Pulmonary artery endothelial cell (primary cell): ENCODE results near the gene AMN. TPM values are rescaled to one million over a fixed set of nuclear protein-coding genes. Genes with fewer than 3 reads are reported as not detected.
"Not testable (repeated sequence)": the region's sequence is repeated elsewhere in the genome, so short reads cannot be mapped to it uniquely, and the experiment has no call there.

Experiments used
- DNase-seq: peaks from one replicate; pipeline ENCODE4 v3.0.0-alpha.2; 2011; ENCODE audit warnings: low read depth, low spot score
- total RNA-seq: library from RNA; depleted of rRNA; stranded (reverse); fragments of >200 nt; gene quantifications from 2 replicates; pipeline ENCODE4 v1.2.3, GENCODE V29; 2014

The AMN gene
- total RNA-seq: 0.13 TPM in 1 of 2 replicates, not detected in the other

DNA sequence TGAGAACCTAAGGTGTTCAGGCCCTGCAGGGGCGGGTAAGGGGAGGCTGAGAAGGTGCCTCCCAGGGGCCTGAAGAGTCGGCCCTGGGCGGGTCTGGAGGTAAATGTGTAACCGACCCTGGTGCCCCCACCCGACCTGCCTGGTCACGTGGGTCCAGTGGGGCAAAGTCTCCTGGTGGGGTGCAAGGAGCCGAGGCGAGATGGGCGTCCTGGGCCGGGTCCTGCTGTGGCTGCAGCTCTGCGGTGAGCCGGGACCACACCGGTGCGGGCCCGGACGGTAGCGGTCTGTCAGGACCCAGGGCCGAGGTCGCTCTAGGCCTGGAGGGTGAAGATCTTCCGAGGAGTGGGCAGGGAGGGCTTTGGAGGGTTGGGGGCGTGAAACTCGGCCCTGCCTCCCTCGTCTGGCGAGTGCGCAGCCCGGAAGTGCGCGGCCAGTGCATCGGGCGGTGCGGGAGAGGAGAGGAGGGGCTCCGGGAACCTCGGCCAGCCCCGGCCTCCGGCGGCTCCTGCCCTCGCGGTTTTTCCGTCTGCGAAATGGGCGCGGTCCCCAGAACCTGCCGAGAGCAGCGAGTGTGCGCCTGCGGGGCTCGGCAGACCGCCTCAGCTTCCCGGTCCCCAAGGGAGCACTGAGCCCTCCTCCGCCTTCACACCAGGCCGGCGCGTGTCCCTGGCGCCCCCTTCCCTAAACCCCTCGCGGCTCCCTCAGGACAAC lies at the start of gene AMN:
TSS of gene AMN (plus strand) at position 174 of the 711 bp plus-strand sequence. CDS start at position 200, 26 bp downstream.
- DNase-seq: no peak

- DNase-seq: no peak
These were observed 49.3 kb upstream of the AMN start for GRCh38 chr14:102873131-102873530.

DNA sequence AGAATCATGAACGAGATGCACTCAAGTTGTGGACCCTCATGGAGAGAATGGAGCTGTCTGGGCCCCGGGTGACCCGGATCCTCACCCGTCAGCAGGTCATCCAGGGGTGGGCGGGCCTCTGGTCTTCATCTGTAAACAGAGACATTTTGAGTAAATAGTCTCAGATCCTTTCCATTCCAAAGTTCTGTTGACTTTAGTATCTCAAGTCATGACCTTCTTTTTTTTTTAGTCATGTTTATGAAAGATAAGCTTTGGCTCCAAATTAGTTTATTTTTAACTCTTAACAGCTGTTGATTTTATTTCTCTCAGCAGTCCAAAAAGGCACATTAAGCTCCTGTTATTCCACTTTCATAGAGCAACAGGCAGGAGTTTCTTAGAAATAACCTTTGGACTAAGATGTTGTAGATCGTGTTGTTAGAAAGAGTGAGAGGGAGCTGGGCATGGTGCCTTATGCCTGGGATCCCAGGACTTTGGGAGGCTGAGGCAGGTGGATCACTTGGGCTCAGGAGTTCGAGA lies 48.9 kb upstream of the AMN start:
- DNase-seq: no peak

- no peak for DNase-seq
These were observed 46.8 kb upstream of the AMN start for GRCh38 chr14:102875652-102876051.

- DNase-seq: not testable (repeated sequence)
These were observed 45.0 kb upstream of the AMN start for GRCh38 chr14:102877511-102877910.

GRCh38 chr14:102878174-102878969 lies 44.1 kb upstream of the AMN start:
- no peak for DNase-seq

GRCh38 chr14:102878970-102879460 lies 43.4 kb upstream of the AMN start:
- DNase-seq: no peak

GRCh38 chr14:102882226-102882906 lies 40.1 kb upstream of the AMN start:
- DNase-seq: no peak

- no peak for DNase-seq
These were observed 39.3 kb upstream of the AMN start for GRCh38 chr14:102883089-102883541.

- no peak for DNase-seq
These were observed 38.9 kb upstream of the AMN start for GRCh38 chr14:102883554-102883953.

DNA sequence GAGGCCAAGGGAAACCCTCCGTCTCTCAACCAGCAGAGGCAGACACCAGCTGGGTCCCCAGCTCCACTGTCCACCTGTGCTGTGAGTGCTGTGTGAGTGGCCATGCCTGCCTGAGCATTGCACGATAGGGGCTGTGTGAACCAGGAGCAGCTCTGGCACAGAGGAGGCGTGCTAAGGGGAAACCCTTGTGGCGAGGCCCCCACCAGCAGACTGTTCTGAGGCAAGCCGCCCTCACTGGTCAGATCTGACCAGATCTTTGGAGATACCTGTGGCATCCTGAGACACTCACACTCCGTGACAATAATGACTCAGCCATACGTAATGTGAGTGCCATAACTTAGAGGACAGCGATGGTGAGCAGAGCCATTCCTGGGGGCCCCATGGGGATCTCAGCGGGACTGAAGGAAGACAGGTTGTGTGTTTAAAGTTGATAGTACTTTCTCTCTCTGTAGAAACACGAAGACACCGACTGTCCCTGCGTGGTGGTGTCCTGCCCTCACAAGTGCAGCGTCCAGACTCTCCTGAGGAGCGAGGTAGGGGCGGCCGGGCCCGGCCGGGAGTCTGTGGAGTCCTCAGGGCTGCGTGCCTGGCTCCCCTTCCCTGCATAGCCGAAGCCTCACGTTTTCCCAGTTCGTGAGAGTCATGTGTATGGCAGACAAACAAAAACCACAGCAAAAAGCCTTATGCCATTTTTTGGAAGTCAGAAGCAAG lies 36.6 kb upstream of the AMN start:
- DNase-seq: no peak

GRCh38 chr14:102888748-102889147 lies 33.7 kb upstream of the AMN start:
- no peak for DNase-seq

DNA sequence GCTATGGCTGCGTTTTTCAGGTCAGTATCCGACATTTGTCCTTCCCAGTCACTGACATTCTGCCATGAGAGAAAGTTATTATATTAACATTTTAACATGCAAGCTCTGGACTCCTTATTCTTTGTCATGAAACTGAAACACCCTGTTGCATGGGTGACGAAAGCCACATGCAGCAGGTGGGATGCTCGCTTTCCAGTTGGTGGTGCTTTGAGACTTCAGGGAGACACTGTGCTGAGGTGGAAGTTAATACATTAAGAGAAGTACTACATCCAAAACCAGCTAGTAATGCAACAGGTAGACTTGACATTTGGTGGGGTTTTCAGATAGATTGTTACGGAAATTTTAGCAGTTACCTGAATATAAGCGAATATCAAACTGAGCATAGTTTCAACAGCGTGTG lies 32.8 kb upstream of the AMN start:
- no peak for DNase-seq

DNA sequence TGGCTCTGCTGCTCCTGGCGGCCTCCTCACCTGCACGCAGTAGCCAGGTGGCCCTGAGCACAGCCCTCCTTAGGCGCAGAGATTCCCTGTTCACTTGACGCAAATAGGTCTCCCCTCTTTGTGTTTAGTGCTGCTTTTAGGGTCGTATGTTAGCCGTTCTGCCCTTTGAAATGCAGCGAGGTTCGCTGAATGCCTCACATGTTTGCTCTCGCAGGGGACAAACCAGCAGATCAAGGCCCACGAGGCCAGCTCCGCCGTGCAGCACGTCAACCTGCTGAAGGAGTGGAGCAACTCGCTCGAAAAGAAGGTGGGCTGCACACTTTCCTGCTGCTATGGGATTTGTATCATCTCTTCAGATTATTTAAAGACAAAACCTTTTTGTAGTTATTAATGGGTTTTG lies 31.4 kb upstream of the AMN start:
- DNase-seq: no peak

- DNase-seq: no peak
These were observed 30.9 kb upstream of the AMN start for GRCh38 chr14:102891556-102891955.

- no peak for DNase-seq
These were observed 29.8 kb upstream of the AMN start for GRCh38 chr14:102892651-102893050.

- DNase-seq: no peak
These were observed 29.0 kb upstream of the AMN start for GRCh38 chr14:102893452-102893851.

DNA sequence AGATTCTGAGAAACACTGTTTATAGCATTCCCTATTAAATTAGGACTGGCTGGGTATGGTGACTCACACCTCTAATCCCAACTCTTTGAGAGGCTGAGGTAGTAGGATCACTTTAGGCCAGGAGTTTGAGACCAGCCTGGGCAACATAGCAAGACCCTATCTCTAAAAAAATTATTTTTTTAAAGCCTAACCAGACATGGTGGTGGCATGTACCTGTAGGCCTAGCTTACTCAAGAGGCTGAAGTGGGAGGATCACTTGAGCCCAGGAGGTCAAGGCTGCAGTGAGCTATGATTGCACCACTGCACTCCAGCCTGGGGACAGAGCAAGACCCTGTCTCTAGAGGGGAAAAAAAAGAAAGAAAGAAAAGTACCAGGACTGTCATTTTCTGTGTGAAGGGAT lies 25.7 kb upstream of the AMN start:
- not testable (repeated sequence) for DNase-seq

DNA sequence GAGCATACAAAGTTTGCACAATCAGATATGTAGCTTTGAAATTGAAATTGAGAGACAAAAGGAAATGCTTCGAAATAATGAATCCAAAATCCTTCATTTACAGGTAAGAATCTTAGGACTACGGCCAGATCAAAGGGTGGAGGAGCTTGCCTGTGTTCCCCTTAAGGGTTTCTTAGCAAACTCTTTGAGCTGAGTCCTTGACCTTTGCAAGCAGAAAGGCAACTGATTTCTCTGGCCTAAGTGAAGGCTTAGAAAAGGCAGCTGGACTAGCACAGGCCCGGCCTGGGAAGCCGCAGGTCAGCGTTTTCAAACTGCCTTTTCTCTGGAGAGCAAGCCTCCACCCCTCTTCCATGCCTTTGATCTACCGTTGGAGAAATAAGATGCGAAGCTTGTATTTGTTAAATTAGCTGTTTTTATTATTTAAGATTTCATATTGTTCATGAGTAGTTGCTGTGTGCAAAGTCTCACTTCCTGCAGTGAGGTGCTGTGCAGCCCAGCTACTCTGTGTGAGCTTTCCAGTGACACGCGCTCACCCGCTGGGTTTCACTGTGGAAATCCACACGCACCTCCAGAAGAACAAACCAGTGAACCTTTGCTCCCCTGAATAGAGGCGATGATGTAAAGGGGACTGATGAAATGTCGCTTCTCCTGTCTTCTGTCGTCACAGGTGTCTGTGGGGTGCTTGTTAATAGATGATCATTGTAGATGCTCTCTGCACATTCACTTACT lies 25.0 kb upstream of the AMN start:
- DNase-seq: no peak

DNA sequence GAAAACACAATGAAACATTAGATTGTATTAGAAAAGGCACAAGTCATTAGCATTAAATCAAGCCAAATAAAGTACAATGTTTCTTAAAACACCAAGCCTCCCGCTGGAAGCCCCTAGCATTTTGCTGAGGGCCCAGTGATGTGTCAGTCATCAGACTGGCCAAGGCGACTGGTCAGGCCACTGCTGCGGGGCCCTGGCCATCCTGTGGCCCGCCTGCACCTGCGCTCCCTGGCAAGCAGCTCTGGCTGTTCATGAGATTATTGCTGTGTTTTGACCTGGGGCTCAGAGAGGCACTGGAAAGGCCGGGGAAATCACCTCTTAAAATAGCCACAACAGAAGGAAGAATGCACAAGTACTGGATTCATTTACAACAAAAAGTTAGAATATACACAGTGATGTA lies 24.2 kb upstream of the AMN start:
- no peak for DNase-seq
